Liver (tissue), 9 donors: ENCODE data around the gene TRAK2. TPM values are rescaled to one million over a fixed set of nuclear protein-coding genes. Genes with fewer than 3 reads are reported as not detected.

ENCODE experiments used
- DNase-seq: peaks from one replicate; pipeline ENCODE4 v3.0.0-alpha.2; 2017; ENCODE audit warnings: low spot score
- H3K27ac ChIP-seq, 2 donors: one replicate each; pipeline ENCODE4 v1.7.0; 2013; ENCODE audit warnings: inconsistent platforms in 2 of 2, low read length in 2 of 2, control low read depth in 1 of 2, low read depth in 1 of 2, mild to moderate bottlenecking in 1 of 2
- H3K27me3 ChIP-seq, 4 donors: one replicate each; pipeline versions ENCODE4 v1.6.1 to v1.7.0; 2013; ENCODE audit warnings: low read length in 3 of 4, inconsistent platforms in 1 of 4, mild to moderate bottlenecking in 1 of 4, moderate library complexity in 1 of 4; ENCODE audit not compliant: control insufficient read depth in 4 of 4, insufficient read depth in 4 of 4
- H3K36me3 ChIP-seq, 4 donors: one replicate each; pipeline versions ENCODE4 v1.6.1 to v1.7.0; 2013; ENCODE audit warnings: low read length in 3 of 4, mild to moderate bottlenecking in 3 of 4, low read depth in 1 of 4, moderate library complexity in 1 of 4; ENCODE audit not compliant: control insufficient read depth in 4 of 4, insufficient read depth in 3 of 4
- H3K4me1 ChIP-seq, 4 donors: one replicate each; pipeline versions ENCODE4 v1.6.1 to v1.7.0; 2013; ENCODE audit warnings: low read length in 3 of 4, mild to moderate bottlenecking in 3 of 4, moderate library complexity in 1 of 4; ENCODE audit not compliant: control insufficient read depth in 4 of 4, insufficient read depth in 4 of 4
- H3K4me3 ChIP-seq, 3 donors: one replicate each; pipeline versions ENCODE4 v1.6.1 to v1.7.0; 2013; ENCODE audit warnings: low read length in 3 of 3, control low read depth in 1 of 3, low read depth in 1 of 3, mild to moderate bottlenecking in 1 of 3
- H3K9ac ChIP-seq, 2 donors: one replicate each; pipeline ENCODE4 v1.7.0; 2013; ENCODE audit warnings: low read length in 2 of 2, mild to moderate bottlenecking in 2 of 2, moderate library complexity in 2 of 2, control low read depth in 1 of 2, low read depth in 1 of 2
- H3K9me3 ChIP-seq, 4 donors: one replicate each; pipeline versions ENCODE4 v1.6.1 to v1.7.0; 2013; ENCODE audit warnings: low read length in 3 of 4; ENCODE audit not compliant: control insufficient read depth in 4 of 4
- CTCF ChIP-seq: fragments of 150-350 bp; IDR thresholded peaks from 2 replicates; pipeline ENCODE4 v1.5.1; 2017; ENCODE audit warnings: improper control_type of control experiment, low read depth, low read length; ENCODE audit not compliant: missing input control
- EGR1 ChIP-seq, 2 donors: IDR thresholded peaks; 2 replicates each; pipeline ENCODE4 v1.6.1; 2016 to 2018; ENCODE audit warnings: antibody characterized with exemption in 2 of 2, low read depth in 2 of 2
- FOXA2 ChIP-seq: IDR thresholded peaks from 2 replicates; pipeline ENCODE4 v1.6.1; 2016; ENCODE audit warnings: antibody characterized with exemption
- GABPA ChIP-seq, 2 donors: IDR thresholded peaks in 1 of 2; conservative IDR thresholded peaks in 1 of 2; 2 replicates each; pipeline ENCODE4 v1.6.1; 2016; ENCODE audit warnings: antibody characterized with exemption in 2 of 2, mild to moderate bottlenecking in 1 of 2, moderate library complexity in 1 of 2
- HNF4A ChIP-seq, 2 donors: conservative IDR thresholded peaks; 2 replicates each; pipeline ENCODE4 v1.6.1; 2016; ENCODE audit warnings: antibody characterized with exemption in 2 of 2, mild to moderate bottlenecking in 2 of 2
- JUND ChIP-seq, 2 donors: IDR thresholded peaks; 2 replicates each; pipeline ENCODE4 v1.6.1; 2016; ENCODE audit warnings: antibody characterized with exemption in 2 of 2
- MAX ChIP-seq: IDR thresholded peaks from 2 replicates; pipeline ENCODE4 v1.6.1; 2016; ENCODE audit warnings: antibody characterized with exemption
- NR2F2 ChIP-seq: IDR thresholded peaks from 2 replicates; pipeline ENCODE4 v1.6.1; 2016; ENCODE audit warnings: antibody characterized with exemption
- REST ChIP-seq: IDR thresholded peaks from 2 replicates; pipeline ENCODE4 v1.6.1; 2016; ENCODE audit warnings: antibody characterized with exemption, mild to moderate bottlenecking
- SP1 ChIP-seq: IDR thresholded peaks from 2 replicates; pipeline ENCODE4 v1.6.1; 2018; ENCODE audit warnings: antibody characterized with exemption, mild to moderate bottlenecking
- TAF1 ChIP-seq: conservative IDR thresholded peaks from 2 replicates; pipeline ENCODE4 v1.6.1; 2016; ENCODE audit warnings: antibody characterized with exemption, mild to moderate bottlenecking
- YY1 ChIP-seq: IDR thresholded peaks from 2 replicates; pipeline ENCODE4 v1.6.1; 2016; ENCODE audit warnings: antibody characterized with exemption, mild to moderate bottlenecking
- WGBS: extraction: QIAGEN DNeasy Blood & Tissue Kit; methylation state at CpG from one replicate; pipeline ENCODE4 v1.1.7; 2013; 5-methylcytosine and 5-hydroxymethylcytosine counted together
- polyA plus RNA-seq, 2 donors: library from polyadenylated mRNA; stranded (reverse) in 1 of 2; unstranded in 1 of 2; fragments of 200-250 nt in 1 of 2; fragments of >200 nt in 1 of 2; fragmentation: Nextera tagmentation in 1 of 2; extraction: Ambion mirVana in 1 of 2; gene quantifications; one replicate each; pipeline versions ENCODE4 v1.2.1 to v1.2.3, GENCODE V29; 2013 to 2015
- total RNA-seq, 2 donors: library from RNA; depleted of rRNA; stranded (reverse); fragments of >200 nt; gene quantifications; one replicate each; pipeline ENCODE4 v1.2.3, GENCODE V29; 2014
- TF ChIP-seq, protein P1 (sequence below): IDR thresholded peaks from 2 replicates; pipeline ENCODE4 v1.6.1; 2016; ENCODE audit warnings: antibody characterized with exemption
- TF ChIP-seq, protein P2 (sequence below): IDR thresholded peaks from 2 replicates; pipeline ENCODE4 v1.6.1; 2016; ENCODE audit warnings: antibody characterized with exemption
- donor health status: healthy.
- donor health status: healthy.
- donor health status: healthy.
- donor health status: healthy.
- donor health status: healthy.

TRAK2 gene
- total and polyA plus RNA-seq, 4 donors, result 6.1 to 207 (median 12.4) TPM

DNA sequence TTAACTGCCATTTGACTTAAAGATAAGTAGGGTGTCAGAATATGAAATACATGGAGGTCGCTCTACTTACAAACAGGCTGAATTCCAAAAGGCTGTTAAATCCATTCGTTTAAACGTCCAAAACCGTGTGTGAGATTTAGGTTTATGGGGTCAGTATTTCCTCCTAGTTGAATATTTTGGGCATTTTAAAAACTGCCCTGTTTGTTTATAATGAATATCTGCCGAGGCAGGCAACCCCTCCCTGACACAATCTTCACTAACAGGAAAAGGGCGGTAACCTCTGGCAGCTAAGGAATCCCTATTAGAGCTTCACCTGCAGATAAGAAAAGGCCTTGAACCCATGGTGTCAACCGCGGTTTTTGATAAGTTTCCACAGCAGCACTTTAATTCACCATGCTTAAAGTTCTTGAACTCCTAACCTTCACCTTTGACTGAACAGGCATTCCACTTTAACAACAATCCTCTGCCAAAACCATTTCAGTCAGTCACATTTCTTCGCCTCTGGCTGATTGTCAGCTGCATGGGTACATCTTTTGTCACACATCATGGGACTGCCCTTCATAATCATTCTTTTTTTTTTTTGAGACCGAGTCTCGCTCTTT is 17.8 kb downstream of the TRAK2 start (continued):
- TF ChIP-seq EGR1 (IDR thresholded peaks at IDR 0.05; ENCODE audit: low read depth in 2 of 2), result no peak

DNA sequence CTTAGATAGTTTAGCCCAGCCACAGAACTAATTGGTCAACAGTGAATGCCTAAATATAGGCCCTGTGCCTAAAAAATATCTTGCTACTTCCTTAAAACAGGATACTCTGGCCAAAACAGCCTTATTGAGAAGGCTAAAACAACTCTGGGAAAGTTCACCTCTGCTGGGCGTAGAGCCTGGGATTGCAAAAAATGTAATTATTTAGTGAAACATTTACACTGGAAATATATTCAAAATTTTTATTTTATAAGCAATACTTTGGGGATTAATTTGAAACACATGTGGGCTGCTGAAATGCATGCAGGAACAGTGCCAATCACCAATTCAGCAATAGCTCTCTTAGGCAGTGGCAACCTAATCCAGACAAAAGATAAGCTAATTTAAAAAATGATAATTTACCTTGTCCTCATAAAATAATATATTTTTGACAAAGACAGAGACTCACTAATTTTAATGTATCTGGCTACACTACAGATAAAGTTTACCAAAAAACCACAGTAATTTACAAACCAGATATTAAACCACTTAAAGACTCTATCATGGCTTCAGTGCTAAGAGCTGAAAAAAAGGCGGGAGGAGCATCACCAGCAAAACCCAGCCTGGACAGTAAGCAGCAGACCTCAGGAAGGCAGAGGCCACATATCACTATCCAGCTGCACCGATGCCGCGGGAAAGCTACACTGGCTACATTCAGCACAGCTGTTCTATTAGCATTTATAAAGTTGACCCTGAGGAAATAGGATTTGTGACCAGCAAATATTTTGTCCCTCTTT is 18.5 kb downstream of the TRAK2 start:
- Histone ChIP-seq H3K4me1 (peaks cover 0 to 8% (median 4%) of the 10 kb centered on the region in 4 donors), H3K27ac (no peak overlapping the region), H3K9me3 (no peaks in the 10 kb centered on the region), H3K36me3 (no peaks in the 10 kb centered on the region), H3K4me3 (no peak overlapping the region), H3K9ac (no peak overlapping the region), H3K27me3 (no peaks in the 10 kb centered on the region)
- TF ChIP-seq GABPA (IDR thresholded peaks at IDR 0.05 in 1 of 2, conservative IDR thresholded peaks at IDR 0.05 in 1 of 2) (no peak), REST (no peak), MAX (no peak), YY1 (no peak), HNF4A (conservative IDR thresholded peaks at IDR 0.05) (no peak), FOXA2 (no peak), CTCF (no peak), NR2F2 (no peak), TAF1 (no peak), JUND (IDR thresholded peaks at IDR 0.05) (no peak), SP1 (no peak)
- TF ChIP-seq, protein P1, sequence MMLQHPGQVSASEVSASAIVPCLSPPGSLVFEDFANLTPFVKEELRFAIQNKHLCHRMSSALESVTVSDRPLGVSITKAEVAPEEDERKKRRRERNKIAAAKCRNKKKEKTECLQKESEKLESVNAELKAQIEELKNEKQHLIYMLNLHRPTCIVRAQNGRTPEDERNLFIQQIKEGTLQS, result no peak
- TF ChIP-seq, protein P2, sequence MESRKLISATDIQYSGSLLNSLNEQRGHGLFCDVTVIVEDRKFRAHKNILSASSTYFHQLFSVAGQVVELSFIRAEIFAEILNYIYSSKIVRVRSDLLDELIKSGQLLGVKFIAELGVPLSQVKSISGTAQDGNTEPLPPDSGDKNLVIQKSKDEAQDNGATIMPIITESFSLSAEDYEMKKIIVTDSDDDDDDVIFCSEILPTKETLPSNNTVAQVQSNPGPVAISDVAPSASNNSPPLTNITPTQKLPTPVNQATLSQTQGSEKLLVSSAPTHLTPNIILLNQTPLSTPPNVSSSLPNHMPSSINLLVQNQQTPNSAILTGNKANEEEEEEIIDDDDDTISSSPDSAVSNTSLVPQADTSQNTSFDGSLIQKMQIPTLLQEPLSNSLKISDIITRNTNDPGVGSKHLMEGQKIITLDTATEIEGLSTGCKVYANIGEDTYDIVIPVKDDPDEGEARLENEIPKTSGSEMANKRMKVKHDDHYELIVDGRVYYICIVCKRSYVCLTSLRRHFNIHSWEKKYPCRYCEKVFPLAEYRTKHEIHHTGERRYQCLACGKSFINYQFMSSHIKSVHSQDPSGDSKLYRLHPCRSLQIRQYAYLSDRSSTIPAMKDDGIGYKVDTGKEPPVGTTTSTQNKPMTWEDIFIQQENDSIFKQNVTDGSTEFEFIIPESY, result no peak
- 69% methylated on average over 5 of the region's 5 CpGs for WGBS
- no peak for DNase-seq
